HG03175 (cell line): ENCODE data around the gene TDRD7.

Experiments used
- ATAC-seq: cut with Tn5 transposase; IDR thresholded peaks from one replicate; pipeline ENCODE4 v1.9.1; 2021; ENCODE audit warnings: mild to moderate bottlenecking, moderate library complexity; ENCODE audit not compliant: unreplicated experiment

TDRD7 gene

DNA sequence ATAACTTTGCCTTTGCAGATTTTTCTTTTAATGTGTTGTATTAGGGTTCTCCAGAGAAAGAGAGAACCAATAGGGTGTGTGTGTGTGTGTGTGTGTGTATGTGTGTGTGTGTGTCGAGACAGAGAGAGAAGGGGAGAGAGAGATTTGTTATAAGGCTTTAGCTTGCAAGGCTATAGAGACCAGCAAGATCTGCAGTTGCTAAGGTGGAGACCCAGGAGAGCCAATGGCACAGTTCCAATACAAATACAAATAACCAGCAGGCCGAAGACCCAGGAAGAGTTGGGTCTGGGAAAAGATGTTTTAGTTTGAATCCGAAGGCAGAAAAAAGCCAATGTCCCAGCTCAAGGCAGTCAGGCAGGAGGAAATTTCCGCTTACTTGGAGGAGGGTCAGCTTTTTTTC lies 112.5 kb downstream of the TDRD7 start:
- ATAC-seq = no peak

DNA sequence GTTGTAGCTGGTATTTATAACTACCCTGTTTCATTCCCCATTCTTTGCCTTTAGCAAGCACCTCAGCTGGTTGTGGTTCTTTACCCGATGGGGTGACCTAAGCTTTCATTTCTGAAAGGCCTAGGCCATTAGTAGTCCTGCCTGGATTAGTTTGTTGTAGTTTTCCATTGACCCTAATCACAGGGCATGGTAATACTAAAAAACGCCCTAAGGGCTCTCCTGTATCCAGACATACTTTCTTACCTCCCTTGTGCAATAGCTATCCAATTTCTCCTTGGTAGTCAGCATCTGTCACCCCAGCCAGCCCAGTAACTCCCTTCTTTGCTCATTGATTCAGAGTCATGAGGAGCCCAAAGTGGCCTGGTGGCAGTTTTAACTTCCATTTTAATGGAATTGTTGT lies 113.6 kb downstream of the TDRD7 start:
- no peak for ATAC-seq

GRCh38 chr9:97526895-97527575 lies 115.1 kb downstream of the TDRD7 start:
- no peak for ATAC-seq

- no peak for ATAC-seq
Measured at GRCh38 chr9:97527626-97528528, 116.0 kb downstream of the TDRD7 start.

- no peak for ATAC-seq
Measured at GRCh38 chr9:97528529-97529230, 116.8 kb downstream of the TDRD7 start.

GRCh38 chr9:97529363-97530076 lies 117.6 kb downstream of the TDRD7 start:
- peak; percentile 77 for ATAC-seq

DNA sequence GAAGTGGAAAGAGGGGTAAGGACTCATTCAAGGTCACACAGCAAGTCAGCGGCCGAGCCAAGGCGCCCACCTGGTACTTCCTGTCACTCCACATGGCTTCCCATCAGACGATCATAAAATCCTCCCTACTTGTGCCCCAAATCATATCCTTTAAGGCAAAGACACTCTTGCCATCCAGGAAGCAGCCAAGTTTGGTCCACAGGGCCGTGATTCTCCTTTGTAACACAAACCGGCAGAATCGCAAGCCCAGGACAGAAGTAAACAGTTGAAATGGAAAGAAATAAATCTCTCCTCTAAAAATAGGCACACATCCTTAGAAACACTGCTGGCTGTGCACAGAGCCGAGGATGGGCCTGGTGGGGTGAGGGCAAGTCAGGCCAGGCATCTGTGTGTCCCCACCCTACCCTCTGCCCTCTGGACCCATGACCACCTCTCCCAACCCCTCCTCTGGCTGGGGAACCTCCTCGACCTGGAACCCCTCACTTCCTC lies 120.0 kb downstream of the TDRD7 start:
- ATAC-seq = no peak

GRCh38 chr9:97534185-97534584 lies 122.3 kb downstream of the TDRD7 start:
- no peak for ATAC-seq

DNA sequence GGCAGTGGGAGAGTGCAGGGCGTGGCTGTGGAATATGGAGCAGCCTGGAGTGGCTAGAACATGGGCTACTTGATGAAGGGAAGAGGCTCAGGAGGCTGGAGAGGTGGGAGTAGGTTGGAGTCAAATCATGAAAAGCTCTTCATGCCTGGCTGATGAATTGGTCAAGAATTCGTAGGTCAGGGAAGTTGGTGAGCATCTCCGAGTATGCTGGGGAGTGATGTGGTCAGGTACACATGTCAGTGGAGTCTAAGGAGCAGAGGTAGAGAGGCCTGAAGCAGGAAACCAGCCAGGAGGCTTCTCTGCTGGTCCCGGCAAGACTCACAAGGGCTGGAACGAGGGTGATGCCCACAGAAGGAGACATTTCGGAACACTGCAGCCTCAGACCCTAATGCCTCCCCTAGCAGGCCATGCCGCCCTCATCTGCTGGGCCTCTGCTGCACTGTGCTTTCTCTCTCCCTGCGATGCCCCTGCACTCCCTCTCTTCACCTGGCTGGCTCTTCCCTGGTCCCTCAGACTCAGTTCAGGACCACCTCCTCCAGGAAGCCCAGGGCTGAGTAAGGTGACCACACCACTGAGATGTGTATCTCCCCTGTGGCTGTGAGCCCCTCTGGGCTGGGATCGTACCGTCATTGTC lies 123.2 kb downstream of the TDRD7 start:
- no peak for ATAC-seq

- ATAC-seq = no peak
Measured at GRCh38 chr9:97535771-97536170, 123.9 kb downstream of the TDRD7 start.

- no peak for ATAC-seq
Measured at GRCh38 chr9:97536480-97536879, 124.6 kb downstream of the TDRD7 start.

GRCh38 chr9:97543561-97543960 lies 131.7 kb downstream of the TDRD7 start:
- ATAC-seq = no peak

DNA sequence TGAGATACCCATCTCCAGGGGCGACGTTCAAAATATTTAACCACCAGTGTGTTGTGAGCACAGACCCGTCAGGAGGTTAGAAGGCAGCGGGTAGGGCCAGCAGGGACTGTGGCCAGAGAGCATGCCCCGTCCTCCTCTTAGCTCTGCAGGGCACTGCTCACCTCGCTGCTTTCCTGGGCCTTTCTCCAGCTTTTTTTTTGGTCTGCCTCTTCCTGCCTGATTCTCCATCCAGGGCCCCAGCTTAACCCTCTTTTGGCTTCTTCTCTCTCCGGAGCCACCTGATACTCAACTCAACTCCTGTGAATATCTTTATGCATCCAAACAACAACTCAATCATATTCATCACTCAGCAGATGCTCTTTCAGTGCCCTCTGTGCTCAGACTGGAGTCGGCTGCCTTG lies 133.6 kb downstream of the TDRD7 start:
- ATAC-seq = no peak
